ENCODE data around the gene MBTD1.

The MBTD1 gene

GRCh38 chr17:51224402-51225262 is 35.2 kb downstream of the MBTD1 start:
- TF ChIP-seq CTCF (IDR thresholded peaks at IDR 0.05; ENCODE audit: low read depth, low read length) = no peak
- no peak overlapping the region for H3K4me3 ChIP-seq (replicated peaks in 1 of 2; ENCODE audit: low read depth in 2 of 2, low read length in 2 of 2)
- peak; percentile 28 to 39 for DNase-seq (ENCODE audit: low read depth in 2 of 2)

GRCh38 chr17:51221322-51221721 is 38.5 kb downstream of the MBTD1 start:
- H3K4me3 ChIP-seq (replicated peaks in 1 of 2; ENCODE audit: low read depth in 2 of 2, low read length in 2 of 2) = no peak overlapping the region
- TF ChIP-seq CTCF (IDR thresholded peaks at IDR 0.05; ENCODE audit: low read depth, low read length) = no peak
- DNase-seq (ENCODE audit: low read depth in 2 of 2) = no peak

DNA sequence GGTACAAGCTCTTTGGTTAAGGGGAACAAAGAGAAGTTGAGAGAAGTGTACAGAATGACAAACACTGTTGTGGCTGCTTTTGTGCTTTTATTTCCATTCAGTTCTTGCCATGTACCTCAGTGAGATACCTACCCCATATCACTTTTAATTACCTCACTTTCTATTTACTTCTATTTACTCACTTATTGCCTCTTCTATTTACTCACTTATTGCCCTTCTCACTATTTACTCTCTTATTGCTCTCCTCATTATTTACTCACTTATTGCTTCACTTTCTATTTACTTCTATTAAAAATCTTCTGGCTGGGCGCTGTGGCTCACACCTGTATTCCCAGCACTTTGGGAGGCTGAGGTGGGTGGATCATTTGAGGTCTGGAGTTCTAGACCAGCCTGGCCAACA is 41.9 kb downstream of the MBTD1 start:
- TF ChIP-seq CTCF (IDR thresholded peaks at IDR 0.05; ENCODE audit: low read depth, low read length) = no peak

GRCh38 chr17:51214920-51215319 is 44.9 kb downstream of the MBTD1 start:
- TF ChIP-seq CTCF (IDR thresholded peaks at IDR 0.05; ENCODE audit: low read depth, low read length) = no peak
- no peak for DNase-seq (ENCODE audit: low read depth in 2 of 2)

More for the DNA sequence above, 41.9 kb downstream of the MBTD1 start:
- no peak overlapping the region for H3K4me3 ChIP-seq (replicated peaks in 1 of 2; ENCODE audit: low read depth in 2 of 2, low read length in 2 of 2)
- DNase-seq (ENCODE audit: low read depth in 2 of 2) = no peak

GRCh38 chr17:51203838-51204237 is 56.0 kb downstream of the MBTD1 start:
- no peak for TF ChIP-seq CTCF (IDR thresholded peaks at IDR 0.05; ENCODE audit: low read depth, low read length)
- H3K4me3 ChIP-seq (replicated peaks in 1 of 2; ENCODE audit: low read depth in 2 of 2, low read length in 2 of 2) = no peak overlapping the region
- no peak for DNase-seq (ENCODE audit: low read depth in 2 of 2)

More at GRCh38 chr17:51214920-51215319, 44.9 kb downstream of the MBTD1 start:
- H3K4me3 ChIP-seq (replicated peaks in 1 of 2; ENCODE audit: low read depth in 2 of 2, low read length in 2 of 2) = no peak overlapping the region

- no peak for TF ChIP-seq CTCF (IDR thresholded peaks at IDR 0.05; ENCODE audit: low read depth, low read length)
These were observed 59.0 kb downstream of the MBTD1 start for GRCh38 chr17:51200846-51201245.

More at GRCh38 chr17:51200846-51201245, 59.0 kb downstream of the MBTD1 start:
- no peak for DNase-seq (ENCODE audit: low read depth in 2 of 2)
- no peak overlapping the region for H3K4me3 ChIP-seq (replicated peaks in 1 of 2; ENCODE audit: low read depth in 2 of 2, low read length in 2 of 2)
